ENCODE data around the gene PLXND1.

DNA sequence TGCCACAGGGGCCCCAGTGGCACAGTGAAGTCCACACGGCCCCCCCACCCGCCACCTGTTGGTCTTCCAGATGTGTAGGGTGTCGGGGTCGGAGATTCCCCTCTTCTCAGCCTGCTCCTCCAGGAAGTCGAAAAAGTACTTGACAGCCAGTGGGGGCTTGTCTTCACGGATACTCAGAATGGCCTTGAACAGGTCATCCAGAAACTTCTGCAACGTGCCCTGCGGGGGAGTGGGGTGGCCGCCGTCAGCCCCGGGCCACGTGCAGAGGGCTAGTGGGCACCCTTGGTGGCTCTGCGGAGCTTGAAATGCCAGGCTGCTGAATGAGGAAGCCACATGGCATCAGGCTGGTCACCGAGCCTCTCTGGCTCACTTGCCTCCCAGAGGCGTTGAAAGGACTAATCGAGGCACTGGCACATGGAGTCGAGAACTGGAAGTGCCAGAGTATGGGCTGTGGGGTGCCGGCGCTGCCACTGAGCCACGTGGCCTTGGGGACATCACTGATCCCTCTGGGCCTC lies 46.9 kb downstream of the PLXND1 start:
- TF ChIP-seq, protein P1, sequence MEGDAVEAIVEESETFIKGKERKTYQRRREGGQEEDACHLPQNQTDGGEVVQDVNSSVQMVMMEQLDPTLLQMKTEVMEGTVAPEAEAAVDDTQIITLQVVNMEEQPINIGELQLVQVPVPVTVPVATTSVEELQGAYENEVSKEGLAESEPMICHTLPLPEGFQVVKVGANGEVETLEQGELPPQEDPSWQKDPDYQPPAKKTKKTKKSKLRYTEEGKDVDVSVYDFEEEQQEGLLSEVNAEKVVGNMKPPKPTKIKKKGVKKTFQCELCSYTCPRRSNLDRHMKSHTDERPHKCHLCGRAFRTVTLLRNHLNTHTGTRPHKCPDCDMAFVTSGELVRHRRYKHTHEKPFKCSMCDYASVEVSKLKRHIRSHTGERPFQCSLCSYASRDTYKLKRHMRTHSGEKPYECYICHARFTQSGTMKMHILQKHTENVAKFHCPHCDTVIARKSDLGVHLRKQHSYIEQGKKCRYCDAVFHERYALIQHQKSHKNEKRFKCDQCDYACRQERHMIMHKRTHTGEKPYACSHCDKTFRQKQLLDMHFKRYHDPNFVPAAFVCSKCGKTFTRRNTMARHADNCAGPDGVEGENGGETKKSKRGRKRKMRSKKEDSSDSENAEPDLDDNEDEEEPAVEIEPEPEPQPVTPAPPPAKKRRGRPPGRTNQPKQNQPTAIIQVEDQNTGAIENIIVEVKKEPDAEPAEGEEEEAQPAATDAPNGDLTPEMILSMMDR (IDR thresholded peaks at IDR 0.05): no peak
- no peak for TF ChIP-seq POLR2A (IDR thresholded peaks at IDR 0.05)

Measured in lower leg skin (tissue), 3 donors.